GM18907 (cell line): ENCODE results near the gene ADAD1.

ENCODE experiments used
- ATAC-seq: cut with Tn5 transposase; IDR thresholded peaks from one replicate; pipeline ENCODE4 v1.9.1; 2021; ENCODE audit warnings: mild to moderate bottlenecking, moderate library complexity; ENCODE audit not compliant: unreplicated experiment

The ADAD1 gene

DNA sequence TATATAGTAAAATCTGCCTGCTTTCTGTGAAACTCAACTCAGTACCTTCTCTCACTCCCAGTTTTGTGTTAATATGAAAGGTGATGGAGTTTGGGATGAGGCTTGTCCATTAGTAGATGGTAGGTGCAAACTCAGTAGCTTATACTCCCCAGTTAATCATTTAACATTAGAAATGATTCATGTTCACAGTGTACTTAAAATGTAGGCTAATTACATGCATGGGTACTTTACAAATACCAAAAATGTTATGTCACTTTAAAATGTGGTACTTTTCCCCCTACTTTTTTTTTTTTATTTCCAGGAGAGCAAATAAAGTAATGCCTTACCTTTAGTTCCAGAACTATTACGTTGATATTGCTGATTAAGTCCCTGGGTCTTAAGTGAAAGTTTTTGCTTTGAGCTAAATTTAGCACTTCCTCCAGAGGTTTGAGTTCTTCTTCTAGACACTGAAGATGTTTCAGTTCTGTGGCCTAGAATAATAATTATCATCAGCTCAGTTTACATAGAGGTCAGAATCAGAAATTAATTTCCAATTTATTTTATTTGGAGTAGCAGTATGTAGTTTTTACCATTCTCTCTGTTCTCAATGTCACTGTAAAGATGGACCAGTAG, 74.7 kb downstream of the ADAD1 start:
- ATAC-seq: no peak

DNA sequence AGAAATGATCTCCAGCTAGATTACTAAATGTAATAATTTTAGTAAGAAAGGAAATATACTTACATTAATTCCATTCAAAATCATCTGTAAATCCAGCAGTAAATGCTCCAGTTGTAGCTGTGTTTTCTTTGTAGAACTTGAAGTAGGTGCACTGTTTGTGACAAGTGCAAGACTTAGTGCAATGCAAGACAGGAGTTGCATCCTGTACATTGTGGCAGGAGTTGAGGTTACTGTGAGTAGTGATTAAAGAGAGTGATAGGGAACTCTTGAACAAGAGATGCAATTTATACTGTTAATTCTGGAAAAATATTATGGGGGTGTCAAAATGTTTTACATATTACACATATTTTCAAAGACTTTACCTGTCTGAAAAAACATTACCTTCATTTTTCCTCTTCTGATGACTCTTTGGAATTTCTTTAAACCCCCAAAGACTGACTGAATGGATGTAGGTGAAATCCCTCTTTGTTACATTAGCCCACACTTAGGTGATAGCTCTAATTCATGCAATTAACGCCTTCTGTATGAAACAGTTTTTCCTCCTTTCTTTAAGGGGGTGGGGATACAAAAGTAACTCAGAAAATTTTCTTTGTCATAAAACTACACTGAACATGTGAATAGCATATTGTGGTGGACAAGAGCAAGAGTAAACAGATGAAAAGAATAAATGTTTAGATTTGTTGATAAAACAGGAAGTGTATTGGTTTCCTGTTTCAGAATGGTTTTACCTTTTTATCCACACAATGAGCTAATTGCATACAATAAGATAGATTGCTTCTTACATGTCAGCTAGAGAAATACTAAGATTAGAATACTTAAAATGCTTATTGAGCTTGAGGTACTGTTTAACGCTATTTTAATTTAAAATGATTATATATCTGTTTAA, 77.7 kb downstream of the ADAD1 start, which contains the start of gene IL2:
TSS of gene IL2 (minus strand) at position 495 of the 886 bp plus-strand sequence. CDS start at position 210, 285 bp downstream.
- ATAC-seq: no peak

- peak; percentile 86 for ATAC-seq
These were observed 79.8 kb downstream of the ADAD1 start for GRCh38 chr4:122458625-122459024.

DNA sequence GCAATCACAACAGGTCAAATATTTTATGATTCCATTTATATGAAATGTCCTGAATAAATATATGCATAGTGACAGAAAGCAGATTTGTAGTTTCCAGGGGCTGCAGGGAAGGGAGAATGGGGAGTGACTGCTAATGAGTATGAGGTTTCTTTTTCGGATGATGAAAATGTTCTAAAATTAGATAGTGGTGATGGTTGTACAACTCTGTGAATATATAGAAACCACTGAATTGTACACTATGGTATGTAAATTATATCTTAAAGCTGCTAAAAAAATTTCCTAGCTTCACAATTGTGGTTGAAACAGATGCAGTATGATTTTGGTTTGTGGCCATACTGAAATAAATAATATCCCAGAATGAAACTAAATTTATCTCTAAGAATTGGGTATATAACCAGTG, 90.6 kb downstream of the ADAD1 start:
- no peak for ATAC-seq

DNA sequence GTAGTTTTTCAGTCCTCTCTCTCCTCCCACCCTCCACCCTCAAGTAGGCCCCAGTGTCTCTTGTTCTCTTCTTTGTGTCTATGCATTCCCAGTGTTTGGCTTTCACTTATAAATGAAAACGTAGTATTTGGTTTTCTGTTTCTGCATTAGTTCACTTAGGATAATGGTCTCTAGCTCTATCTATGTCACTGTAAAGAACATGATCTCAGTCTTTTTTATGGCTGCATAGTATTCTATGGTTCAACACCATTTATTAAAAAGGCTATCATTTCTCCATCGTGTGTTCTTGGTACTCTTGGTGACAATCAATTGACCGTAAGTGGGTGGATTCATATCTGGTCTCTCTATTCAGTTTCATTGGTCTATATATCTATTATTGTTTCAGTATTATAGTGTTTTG, 96.4 kb downstream of the ADAD1 start:
- ATAC-seq: no peak

- no peak for ATAC-seq
These were observed 97.3 kb downstream of the ADAD1 start for GRCh38 chr4:122476126-122476525.

DNA sequence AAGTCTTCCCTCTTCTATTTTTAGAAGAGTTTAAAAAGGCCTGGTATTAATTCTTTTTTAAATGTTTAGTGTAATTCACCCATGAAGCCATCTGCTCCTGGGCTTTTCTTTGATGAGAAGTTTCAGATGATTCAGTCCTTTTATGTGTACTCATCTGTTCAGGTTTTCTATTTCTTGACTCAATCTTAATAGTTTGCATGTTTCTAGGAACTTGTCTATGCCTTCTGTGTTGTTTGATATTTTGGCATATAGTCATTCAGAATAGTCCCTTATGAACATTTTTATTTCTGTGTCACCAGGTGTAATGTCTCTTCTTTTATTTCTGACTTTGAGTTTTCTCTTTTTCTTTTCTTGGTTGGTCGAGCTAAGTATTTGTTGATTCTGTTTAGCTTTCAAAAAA, 97.9 kb downstream of the ADAD1 start:
- no peak for ATAC-seq
